ENCODE results near the gene KRT23.

The KRT23 gene

GRCh38 chr17:40952661-40953060 lies 15.2 kb upstream of the KRT23 start:
- ChIA-PET POLR2A (no interaction called here), CTCF (interaction anchor here (1.0 to 1.7 kb wide), 2 partner anchors 9 to 24 kb away, joined by 3 to 4 read pairs; no protein-coding TSS in a partner anchor)
- no peak for DNase-seq (ENCODE audit: extremely low spot score)
- no peak for TF ChIP-seq CTCF (IDR thresholded peaks at IDR 0.05; ENCODE audit: control extremely low read depth, extremely low read depth, low read depth, missing control alignments)

GRCh38 chr17:40952154-40952553 lies 14.7 kb upstream of the KRT23 start:
- no peak for DNase-seq (ENCODE audit: extremely low spot score)
- POLR2A ChIA-PET = no interaction called here
- no peak for TF ChIP-seq CTCF (IDR thresholded peaks at IDR 0.05; ENCODE audit: control extremely low read depth, extremely low read depth, low read depth, missing control alignments)
- CTCF ChIA-PET = interaction anchor here (1.7 kb wide), 1 partner anchor 10 kb away, joined by 4 read pairs; no protein-coding TSS in a partner anchor

GRCh38 chr17:40951011-40951622 lies 13.7 kb upstream of the KRT23 start:
- DNase-seq (ENCODE audit: extremely low spot score) = no peak
- CTCF ChIA-PET = no interaction called here
- TF ChIP-seq CTCF (IDR thresholded peaks at IDR 0.05; ENCODE audit: control extremely low read depth, extremely low read depth, low read depth, missing control alignments) = no peak
- POLR2A ChIA-PET = no interaction called here

GRCh38 chr17:40950176-40950575 lies 12.7 kb upstream of the KRT23 start:
- DNase-seq (ENCODE audit: extremely low spot score) = no peak
- no peak for TF ChIP-seq CTCF (IDR thresholded peaks at IDR 0.05; ENCODE audit: control extremely low read depth, extremely low read depth, low read depth, missing control alignments)
- ChIA-PET POLR2A (no interaction called here), CTCF (no interaction called here)

- CTCF ChIA-PET = no interaction called here
- no peak for TF ChIP-seq CTCF (IDR thresholded peaks at IDR 0.05; ENCODE audit: control extremely low read depth, extremely low read depth, low read depth, missing control alignments)
- no peak for DNase-seq (ENCODE audit: extremely low spot score)
- POLR2A ChIA-PET = no interaction called here
Measured at GRCh38 chr17:40949418-40949817, 12.0 kb upstream of the KRT23 start.

GRCh38 chr17:40947929-40948328 lies 10.5 kb upstream of the KRT23 start:
- no peak for DNase-seq (ENCODE audit: extremely low spot score)
- ChIA-PET POLR2A (no interaction called here), CTCF (no interaction called here)
- no peak for TF ChIP-seq CTCF (IDR thresholded peaks at IDR 0.05; ENCODE audit: control extremely low read depth, extremely low read depth, low read depth, missing control alignments)
